K562 (cell line): ENCODE data around the gene OTUD5. TPM values are rescaled to one million over a fixed set of nuclear protein-coding genes. Genes with fewer than 3 reads are reported as not detected.

Source experiments
- BCL6 ChIP-seq: fragments of 250-450 bp; sonication (Bioruptor Pico); IDR thresholded peaks from 2 replicates; pipeline ENCODE4 v1.4.0; 2020
- CHD2 ChIP-seq: IDR thresholded peaks from 2 replicates; pipeline ENCODE4 v1.6.1; 2011; ENCODE audit warnings: low read depth, low read length
- ELF1 ChIP-seq: fragments of 200-800 bp; sonication (Bioruptor generic); IDR thresholded peaks from 2 replicates; pipeline ENCODE4 v1.6.1; 2016; ENCODE audit warnings: missing genetic modification characterization, missing compliant biosample characterization
- FUS ChIP-seq: fragments of 200-400 bp; formaldehyde crosslinking; optimal IDR thresholded peaks from 2 replicates; pipeline ENCODE3; 2017; ENCODE audit warnings: low read depth, low read length
- JUND ChIP-seq, 2 experiments: IDR thresholded peaks; 2 replicates in 1 of 2; 3 replicates in 1 of 2; pipeline ENCODE4 v1.6.1; 2011; ENCODE audit warnings: borderline replicate concordance in 2 of 2, low read depth in 2 of 2, low read length in 2 of 2, improper control_type of control experiment in 1 of 2, missing biosample characterization in 1 of 2, missing genetic modification characterization in 1 of 2, missing genetic modification reagents in 1 of 2
- L3MBTL2 ChIP-seq: fragments of 450-650 bp; IDR thresholded peaks from 2 replicates; pipeline ENCODE4 v1.6.1; 2016; ENCODE audit warnings: mild to moderate bottlenecking, moderate library complexity
- MAFF ChIP-seq: IDR thresholded peaks from 2 replicates; pipeline ENCODE4 v1.6.1; 2012; ENCODE audit warnings: low read length, improper control_type of control experiment
- RNF2 ChIP-seq: sonication (generic); IDR thresholded peaks from 2 replicates; pipeline ENCODE4 v1.6.1; 2016
- SIN3A ChIP-seq, 2 experiments: fragments of 150-350 bp in 1 of 2; IDR thresholded peaks; 2 replicates each; pipeline ENCODE4 v1.6.1; 2011 to 2016; ENCODE audit warnings: borderline replicate concordance in 2 of 2, low read depth in 2 of 2, low read length in 2 of 2, mild to moderate bottlenecking in 2 of 2, moderate library complexity in 2 of 2; ENCODE audit not compliant: control insufficient read depth in 1 of 2
- SIN3B ChIP-seq: fragments of 450-650 bp; IDR thresholded peaks from 2 replicates; pipeline ENCODE4 v1.6.1; 2017; ENCODE audit warnings: low read depth, mild to moderate bottlenecking, moderate library complexity
- SMAD1 ChIP-seq: fragments of 150-350 bp; IDR thresholded peaks from 2 replicates; pipeline ENCODE4 v1.6.1; 2014; ENCODE audit warnings: low read length, low read depth; ENCODE audit not compliant: partially characterized antibody
- SREBF1 ChIP-seq: fragments of 150-350 bp; IDR thresholded peaks from 2 replicates; pipeline ENCODE4 v1.6.1; 2014; ENCODE audit warnings: antibody characterized with exemption, low read depth, low read length, borderline replicate concordance
- TBL1XR1 ChIP-seq, 2 experiments: IDR thresholded peaks; 2 replicates each; pipeline ENCODE4 v1.6.1; 2012; ENCODE audit warnings: improper control_type of control experiment in 2 of 2, low read length in 2 of 2, mild to moderate bottlenecking in 1 of 2
- ZC3H4 ChIP-seq: sonication (generic); formaldehyde crosslinking; IDR thresholded peaks from 2 replicates; pipeline ENCODE4 v1.9.0; 2021; ENCODE audit warnings: missing genetic modification reagents, borderline replicate concordance
- polyA plus RNA-seq, 8 experiments: library from polyadenylated mRNA; depleted of rRNA in 4 of 8; stranded (reverse) in 5 of 8; unstranded in 3 of 8; fragments of >200 nt; fragmentation: Nextera tagmentation in 2 of 8; fragmentation: Illumina TruSeq in 1 of 8; extraction: Ambion mirVana in 2 of 8; extraction: Trizol in 1 of 8; gene quantifications; 2 replicates each; pipeline versions ENCODE4 v1.2.1 to v1.2.3, GENCODE V29; 2011 to 2014; ENCODE audit warnings: inconsistent platforms in 1 of 8, missing spikeins in 1 of 8
- total RNA-seq, 7 experiments: library from RNA; depleted of rRNA in 6 of 7; stranded (reverse); fragments of >200 nt in 6 of 7; fragmentation: Illumina TruSeq in 2 of 7; extraction: Trizol in 2 of 7; gene quantifications; 2 replicates each; pipeline versions ENCODE4 v1.2.1 to v1.2.3, GENCODE V29; 2011 to 2021; ENCODE audit warnings: low replicate concordance in 1 of 7
- TF ChIP-seq, protein P1 (sequence below): fragments of 450-650 bp; formaldehyde crosslinking; conservative IDR thresholded peaks from 2 replicates; pipeline ENCODE4 v1.4.0; 2022; ENCODE audit warnings: mild to moderate bottlenecking, missing genetic modification characterization
- TF ChIP-seq, protein P2 (sequence below), 2 experiments: fragments of 450-650 bp; IDR thresholded peaks; 2 replicates each; pipeline ENCODE4 v1.6.1; 2016; ENCODE audit warnings: mild to moderate bottlenecking in 2 of 2, borderline replicate concordance in 1 of 2, low read depth in 1 of 2, moderate library complexity in 1 of 2

The OTUD5 gene
- total and polyA plus RNA-seq, 9 of the 15 experiments (the other 6 are each of a cell fraction or from before 2014, with no cell fraction given) = 3.6 to 102 (median 59.0) TPM

DNA sequence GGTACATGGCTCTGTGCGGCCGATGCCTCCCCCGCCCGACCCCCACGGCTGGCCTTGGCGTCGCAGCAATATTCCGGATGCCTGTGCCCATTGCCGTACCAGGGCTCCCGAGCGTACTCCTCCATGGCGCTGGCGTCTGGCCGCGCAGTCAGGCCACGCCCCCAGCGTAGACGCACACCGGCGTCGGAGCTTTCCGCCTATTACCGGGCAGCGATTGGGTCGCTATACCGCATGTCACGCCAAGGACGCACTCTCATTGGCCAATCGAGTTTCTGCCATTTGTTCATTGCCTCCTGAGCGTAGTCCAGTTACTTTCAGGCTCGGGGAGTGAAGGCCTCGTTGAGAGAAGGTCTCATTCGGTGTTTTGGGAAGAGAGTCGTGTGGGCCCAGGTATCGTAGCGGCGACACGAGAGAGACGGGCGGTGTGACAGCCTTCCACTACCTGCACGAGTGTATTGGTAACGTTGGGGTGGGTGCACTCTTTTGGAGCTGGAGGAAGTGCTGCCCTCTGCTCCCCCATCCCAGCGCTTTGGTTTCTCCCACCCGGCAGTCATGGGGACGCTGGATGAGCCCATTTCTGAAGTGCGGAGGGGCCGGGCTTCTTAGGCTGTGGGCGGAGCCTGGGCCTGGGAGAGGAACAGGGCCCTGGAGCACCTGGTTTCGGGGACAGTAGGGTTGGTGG lies 59.6 kb downstream of the OTUD5 start, which contains the start of the genes PQBP1 and TIMM17B (continued):
- TF ChIP-seq, protein P1, sequence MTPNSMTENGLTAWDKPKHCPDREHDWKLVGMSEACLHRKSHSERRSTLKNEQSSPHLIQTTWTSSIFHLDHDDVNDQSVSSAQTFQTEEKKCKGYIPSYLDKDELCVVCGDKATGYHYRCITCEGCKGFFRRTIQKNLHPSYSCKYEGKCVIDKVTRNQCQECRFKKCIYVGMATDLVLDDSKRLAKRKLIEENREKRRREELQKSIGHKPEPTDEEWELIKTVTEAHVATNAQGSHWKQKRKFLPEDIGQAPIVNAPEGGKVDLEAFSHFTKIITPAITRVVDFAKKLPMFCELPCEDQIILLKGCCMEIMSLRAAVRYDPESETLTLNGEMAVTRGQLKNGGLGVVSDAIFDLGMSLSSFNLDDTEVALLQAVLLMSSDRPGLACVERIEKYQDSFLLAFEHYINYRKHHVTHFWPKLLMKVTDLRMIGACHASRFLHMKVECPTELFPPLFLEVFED (CRISPR knock-in tag) = peak; percentile 66; the same call in 1 of the 2 replicates
- TF ChIP-seq SMAD1 (peak; percentile 25), SIN3A (IDR thresholded peaks at IDR 0.05; ENCODE audit: borderline replicate concordance in 2 of 2, control insufficient read depth in 1 of 2, low read depth in 2 of 2, low read length in 2 of 2) (0 out of 4 replicates have a peak, but pooled peaks of 1 of the 2 experiments have one; percentile 26), MAFF (peak; percentile 17; the same call in 1 of the 2 replicates), L3MBTL2 (peak; percentile 14; the same call in 1 of the 2 replicates), CHD2 (0 out of 2 replicates have a peak, but pooled peaks have one; percentile 19), SREBF1 (peak; percentile 89; the same call in 1 of the 2 replicates), RNF2 (peak; percentile 44; the same call in 1 of the 2 replicates), JUND (IDR thresholded peaks at IDR 0.05; ENCODE audit: borderline replicate concordance, low read depth, low read length) (peak; percentile 91), JUND (tag; IDR thresholded peaks at IDR 0.05; ENCODE audit: borderline replicate concordance, low read depth, low read length) (no peak), BCL6 (CRISPR knock-in tag) (no peak), FUS (no peak), SIN3B (0 out of 2 replicates have a peak, but pooled peaks have one; percentile 15), TBL1XR1 (IDR thresholded peaks at IDR 0.05; ENCODE audit: low read length in 2 of 2) (peak in 1 of 2 experiments; percentile 38; a peak in 1 of 4 replicates), ELF1 (tag) (0 out of 2 replicates have a peak, but pooled peaks have one; percentile 51), ZC3H4 (CRISPR knock-in tag) (no peak)
- TF ChIP-seq, protein P2, sequence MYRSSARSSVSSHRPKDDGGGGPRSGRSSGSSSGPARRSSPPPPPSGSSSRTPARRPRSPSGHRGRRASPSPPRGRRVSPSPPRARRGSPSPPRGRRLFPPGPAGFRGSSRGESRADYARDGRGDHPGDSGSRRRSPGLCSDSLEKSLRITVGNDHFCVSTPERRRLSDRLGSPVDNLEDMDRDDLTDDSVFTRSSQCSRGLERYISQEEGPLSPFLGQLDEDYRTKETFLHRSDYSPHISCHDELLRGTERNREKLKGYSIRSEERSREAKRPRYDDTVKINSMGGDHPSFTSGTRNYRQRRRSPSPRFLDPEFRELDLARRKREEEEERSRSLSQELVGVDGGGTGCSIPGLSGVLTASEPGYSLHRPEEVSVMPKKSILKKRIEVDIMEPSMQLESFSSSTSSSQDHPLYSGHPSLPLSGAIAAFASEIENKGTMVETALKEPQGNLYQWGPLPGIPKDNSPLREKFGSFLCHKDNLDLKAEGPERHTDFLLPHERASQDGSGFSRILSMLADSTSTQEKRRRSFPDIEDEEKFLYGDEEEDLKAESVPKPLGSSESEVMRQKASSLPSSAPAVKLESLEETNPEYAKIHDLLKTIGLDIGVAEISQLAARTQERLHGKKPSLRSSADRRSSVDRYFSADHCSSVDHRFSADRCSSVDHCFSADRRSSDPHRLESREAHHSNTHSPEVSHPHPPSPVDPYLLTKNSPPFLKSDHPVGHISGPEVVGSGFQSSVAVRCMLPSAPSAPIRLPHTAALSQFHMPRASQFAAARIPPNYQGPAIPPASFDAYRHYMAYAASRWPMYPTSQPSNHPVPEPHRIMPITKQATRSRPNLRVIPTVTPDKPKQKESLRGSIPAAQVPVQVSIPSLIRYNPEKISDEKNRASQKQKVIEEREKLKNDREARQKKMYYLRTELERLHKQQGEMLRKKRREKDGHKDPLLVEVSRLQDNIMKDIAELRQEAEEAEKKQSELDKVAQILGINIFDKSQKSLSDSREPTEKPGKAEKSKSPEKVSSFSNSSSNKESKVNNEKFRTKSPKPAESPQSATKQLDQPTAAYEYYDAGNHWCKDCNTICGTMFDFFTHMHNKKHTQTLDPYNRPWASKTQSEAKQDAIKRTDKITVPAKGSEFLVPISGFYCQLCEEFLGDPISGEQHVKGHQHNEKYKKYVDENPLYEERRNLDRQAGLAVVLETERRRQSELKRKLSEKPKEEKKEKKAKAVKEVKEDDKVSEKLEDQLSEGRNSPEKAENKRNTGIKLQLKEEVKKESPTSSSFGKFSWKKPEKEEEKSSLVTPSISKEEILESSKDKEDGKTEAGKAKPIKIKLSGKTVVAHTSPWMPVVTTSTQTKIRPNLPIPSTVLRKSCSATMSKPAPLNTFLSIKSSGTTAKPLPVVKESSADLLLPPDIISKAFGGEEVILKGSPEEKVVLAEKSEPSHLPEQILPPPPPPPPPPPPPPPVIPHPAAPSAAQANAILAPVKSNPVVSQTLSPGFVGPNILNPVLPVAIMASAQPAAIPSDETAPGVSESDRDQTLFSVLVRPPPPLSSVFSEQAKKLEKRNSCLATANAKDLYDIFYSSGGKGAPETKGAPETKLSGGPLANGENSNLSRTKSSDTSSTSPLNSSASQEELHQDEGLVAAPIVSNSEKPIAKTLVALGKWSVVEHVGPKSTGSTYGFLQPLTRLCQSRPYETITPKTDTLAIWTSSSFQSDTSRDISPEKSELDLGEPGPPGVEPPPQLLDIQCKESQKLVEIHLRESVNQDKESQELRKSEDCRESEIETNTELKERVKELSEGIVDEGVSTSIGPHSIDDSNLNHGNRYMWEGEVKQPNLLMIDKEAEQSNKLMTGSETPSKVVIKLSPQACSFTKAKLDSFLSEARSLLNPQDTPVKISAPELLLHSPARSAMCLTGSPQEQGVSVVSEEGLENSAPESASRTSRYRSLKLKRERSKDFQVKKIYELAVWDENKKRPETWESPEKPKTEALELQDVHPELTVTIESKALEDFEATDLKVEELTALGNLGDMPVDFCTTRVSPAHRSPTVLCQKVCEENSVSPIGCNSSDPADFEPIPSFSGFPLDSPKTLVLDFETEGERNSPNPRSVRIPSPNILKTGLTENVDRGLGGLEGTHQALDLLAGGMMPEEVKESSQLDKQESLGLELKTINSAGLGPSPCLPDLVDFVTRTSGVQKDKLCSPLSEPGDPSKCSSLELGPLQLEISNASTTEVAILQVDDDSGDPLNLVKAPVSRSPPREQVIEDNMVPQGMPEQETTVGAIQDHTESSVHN (IDR thresholded peaks at IDR 0.05; ENCODE audit: borderline replicate concordance in 1 of 2, low read depth in 1 of 2) = no peak
